GM18868 (cell line): ENCODE measurements around the gene KAT8.
A peak's percentile ranks its signal among the peaks of the same experiment; 100 is the strongest.
"Not testable (repeated sequence)": the region's sequence is repeated elsewhere in the genome, so short reads cannot be mapped to it uniquely, and the experiment has no call there.

Source experiments
- ATAC-seq: cut with Tn5 transposase; IDR thresholded peaks from one replicate; pipeline ENCODE4 v1.9.1; 2021; ENCODE audit warnings: mild to moderate bottlenecking, moderate library complexity; ENCODE audit not compliant: unreplicated experiment

The KAT8 gene

GRCh38 chr16:31144418-31144817 is 27.0 kb downstream of the KAT8 start:
- ATAC-seq = not testable (repeated sequence)

DNA sequence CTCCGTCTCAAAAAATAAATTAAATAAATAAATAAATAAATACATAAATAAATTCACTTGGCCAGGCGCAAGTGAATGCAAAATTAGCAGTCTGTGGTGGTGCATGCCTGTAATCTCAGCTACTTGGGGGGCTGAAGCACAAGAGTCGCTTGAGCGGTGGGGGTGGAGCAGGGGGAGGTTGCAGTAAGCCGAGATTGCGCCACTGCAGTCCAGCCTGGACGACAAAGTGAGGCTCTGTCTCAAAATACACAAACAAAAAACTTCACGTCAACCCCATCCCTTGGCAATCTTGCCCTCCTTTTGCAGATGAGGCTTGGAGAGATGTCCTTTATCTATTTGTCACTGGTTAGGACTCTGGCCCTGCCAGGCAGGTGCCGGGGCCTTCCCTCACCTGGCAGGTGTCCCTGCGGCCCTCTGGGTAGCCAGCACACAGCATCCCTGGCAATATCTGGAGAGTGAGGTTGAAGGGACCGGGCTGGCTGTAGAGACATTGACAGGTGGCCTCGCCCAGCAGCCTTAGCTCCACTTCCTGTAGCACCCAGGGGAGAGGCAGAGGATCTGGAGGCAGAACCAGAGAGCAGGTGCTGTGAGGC is 28.0 kb downstream of the KAT8 start:
- ATAC-seq = no peak

GRCh38 chr16:31147574-31147973 is 30.1 kb downstream of the KAT8 start:
- no peak for ATAC-seq

DNA sequence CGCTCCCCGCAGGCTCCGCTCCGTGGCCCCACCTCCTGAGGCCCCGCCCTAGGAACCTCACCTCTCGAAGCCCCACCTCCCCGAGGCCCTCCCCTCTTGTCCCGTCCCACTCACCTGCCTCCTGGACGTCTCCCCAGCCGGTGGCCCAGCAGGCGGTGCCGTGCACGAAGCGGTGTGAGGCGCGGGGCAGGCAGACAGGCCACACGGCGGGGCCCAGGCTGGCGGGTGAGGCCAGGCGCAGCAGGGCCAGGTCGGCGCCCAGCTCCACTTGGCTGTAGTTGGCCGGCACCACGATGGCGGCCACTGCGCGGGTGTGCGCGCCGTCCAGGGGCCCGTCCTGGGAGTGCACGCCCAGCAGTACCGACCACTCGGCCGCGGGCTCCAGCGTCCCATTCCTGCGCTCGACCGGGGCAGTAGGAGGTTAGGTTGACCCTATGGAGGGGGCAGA is 30.8 kb downstream of the KAT8 start:
- no peak for ATAC-seq

GRCh38 chr16:31148896-31149295 is 31.4 kb downstream of the KAT8 start:
- ATAC-seq = no peak

GRCh38 chr16:31149332-31149731 is 31.9 kb downstream of the KAT8 start:
- ATAC-seq = no peak

- ATAC-seq = no peak
These were observed 32.7 kb downstream of the KAT8 start, which contains the start of gene PRSS36 for GRCh38 chr16:31149894-31150890. Gene PRSS36 (minus strand): TSS chr16:31150066. CDS start chr16:31150035, 31 bp downstream.

GRCh38 chr16:31150976-31151375 is 33.5 kb downstream of the KAT8 start:
- ATAC-seq = not testable (repeated sequence)

- no peak for ATAC-seq
These were observed 39.7 kb downstream of the KAT8 start for GRCh38 chr16:31157136-31157535.

DNA sequence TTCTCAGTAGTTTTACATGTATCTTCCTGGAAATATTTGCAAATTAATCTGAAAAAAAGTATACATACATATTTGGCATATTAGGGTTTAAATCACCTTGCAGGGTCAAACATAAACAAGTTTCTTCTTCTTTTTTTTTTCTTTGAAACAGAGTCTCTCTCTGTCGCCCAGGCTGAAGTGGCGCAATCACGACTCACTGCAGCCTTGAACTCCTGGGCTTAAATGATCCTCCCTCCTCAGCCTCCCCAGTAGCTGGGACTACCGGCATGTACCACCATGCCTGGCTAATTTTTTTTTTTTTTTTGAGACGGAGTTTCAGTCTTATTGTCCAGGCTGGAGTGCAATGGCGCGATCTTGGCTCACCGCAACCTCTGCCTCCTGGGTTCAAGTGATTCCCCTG is 49.9 kb downstream of the KAT8 start:
- no peak for ATAC-seq

GRCh38 chr16:31168848-31169247 is 51.4 kb downstream of the KAT8 start:
- ATAC-seq = no peak

- ATAC-seq = not testable (repeated sequence)
These were observed 52.6 kb downstream of the KAT8 start for GRCh38 chr16:31170048-31170447.

GRCh38 chr16:31177136-31177535 is 59.7 kb downstream of the KAT8 start:
- no peak for ATAC-seq

- ATAC-seq = peak; percentile 1
These were observed 61.8 kb downstream of the KAT8 start for GRCh38 chr16:31179219-31179746.

DNA sequence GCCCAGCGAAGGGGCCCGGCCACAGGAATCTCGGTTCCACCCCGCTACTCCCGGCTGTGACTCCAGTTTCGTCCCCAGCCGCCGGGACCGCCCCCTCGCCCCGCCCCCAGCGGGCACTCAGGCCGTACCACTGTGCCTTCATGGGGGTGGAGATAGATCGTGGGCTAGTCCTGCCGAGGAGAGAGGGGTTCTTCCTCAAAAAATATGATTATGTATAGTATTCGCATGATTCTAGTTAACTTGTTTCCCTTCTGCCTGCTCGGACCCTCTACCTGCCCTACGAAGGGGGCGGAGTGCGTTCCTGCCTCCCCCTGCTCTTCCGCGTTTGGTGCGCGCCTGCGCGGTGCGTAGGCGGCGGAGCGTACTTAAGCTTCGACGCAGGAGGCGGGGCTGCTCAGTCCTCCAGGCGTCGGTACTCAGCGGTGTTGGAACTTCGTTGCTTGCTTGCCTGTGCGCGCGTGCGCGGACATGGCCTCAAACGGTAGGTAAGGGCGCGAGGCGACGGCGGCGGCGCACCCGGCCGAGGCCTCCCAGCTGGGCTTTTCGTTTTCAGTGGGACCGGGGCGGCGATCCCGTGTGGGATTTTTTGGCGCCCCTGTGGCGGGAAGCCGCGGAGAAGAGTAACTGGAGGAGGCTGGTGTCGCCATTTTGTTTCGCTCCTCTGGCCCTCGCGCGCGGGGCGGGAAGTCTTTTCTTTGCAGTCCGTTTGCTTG is 62.4 kb downstream of the KAT8 start, which contains the start of gene FUS:
Gene FUS, plus strand, starts transcription at position 393 of the 713 bp plus-strand sequence. Its CDS starts 76 bp downstream, at position 469.
- ATAC-seq = peak; percentile 48
